DND-41 (cell line): ENCODE results near the gene TPH1.

ENCODE experiments used
- CTCF ChIP-seq: IDR thresholded peaks from 2 replicates; pipeline ENCODE4 v1.5.1; 2012; ENCODE audit warnings: borderline replicate concordance, low read length, moderate library complexity, mild to moderate bottlenecking; ENCODE audit not compliant: poor library complexity, severe bottlenecking; ENCODE audit errors: extremely low read depth
- EZH2 ChIP-seq: IDR thresholded peaks from 3 replicates; pipeline ENCODE4 v1.6.1; 2012; ENCODE audit warnings: borderline replicate concordance, low read depth, mild to moderate bottlenecking, moderate library complexity, low read length, inconsistent platforms; ENCODE audit not compliant: severe bottlenecking

- TF ChIP-seq CTCF (no peak), EZH2 (no peak)
Observed at GRCh38 chr11:18022419-18022818, 23.6 kb downstream of the TPH1 start.
